Neuronal stem cell (in vitro differentiated cells): ENCODE measurements around the gene SLC7A10.

Experiments used
- DNase-seq: peaks from one replicate; pipeline ENCODE4 v3.0.0-alpha.2; 2013; ENCODE audit warnings: low spot score
- H2AFZ ChIP-seq: one replicate; pipeline ENCODE4 v1.6.1; 2013; ENCODE audit warnings: mild to moderate bottlenecking, low read length, inconsistent platforms
- H2AK5ac ChIP-seq: 2 replicates; pipeline ENCODE4 v1.6.1; 2013; ENCODE audit warnings: low read depth, mild to moderate bottlenecking, inconsistent platforms, low read length, moderate library complexity, mixed read lengths
- H2BK120ac ChIP-seq: 2 replicates; pipeline ENCODE4 v1.6.1; 2013; ENCODE audit warnings: low read depth, mild to moderate bottlenecking, inconsistent platforms, low read length, moderate library complexity, mixed read lengths
- H2BK12ac ChIP-seq: one replicate; pipeline ENCODE4 v1.6.1; 2013; ENCODE audit warnings: low read length, inconsistent platforms
- H2BK15ac ChIP-seq: 2 replicates; pipeline ENCODE4 v1.6.1; 2013; ENCODE audit warnings: mild to moderate bottlenecking, low read length, inconsistent platforms, mixed read lengths
- H2BK5ac ChIP-seq: one replicate; pipeline ENCODE4 v1.6.1; 2013; ENCODE audit warnings: inconsistent platforms, mild to moderate bottlenecking, low read length, moderate library complexity
- H3K14ac ChIP-seq: one replicate; pipeline ENCODE4 v1.6.1; 2013; ENCODE audit warnings: low read length, inconsistent platforms
- H3K18ac ChIP-seq: 2 replicates; pipeline ENCODE4 v1.6.1; 2013; ENCODE audit warnings: low read length, inconsistent platforms
- H3K23ac ChIP-seq: 2 replicates; pipeline ENCODE4 v1.6.1; 2013; ENCODE audit warnings: low read depth, mild to moderate bottlenecking, mixed read lengths, low read length, inconsistent platforms; ENCODE audit not compliant: poor library complexity
- H3K27ac ChIP-seq: replicated peaks from 3 replicates; pipeline ENCODE4 v1.5.1; 2013; ENCODE audit warnings: low read length, inconsistent platforms
- H3K27me3 ChIP-seq, 3 experiments: 2 replicates each; pipeline ENCODE4 v1.6.1; 2013; ENCODE audit warnings: low read length in 3 of 3, mild to moderate bottlenecking in 2 of 3, inconsistent platforms in 1 of 3, low read depth in 1 of 3, mixed read lengths in 1 of 3, moderate library complexity in 1 of 3; ENCODE audit not compliant: control insufficient read depth in 3 of 3, insufficient read depth in 3 of 3
- H3K36me3 ChIP-seq, 2 donors: replicated peaks in 1 of 2; 2 replicates each; pipeline ENCODE4 v1.6.1; 2013; ENCODE audit warnings: low read length in 2 of 2; ENCODE audit not compliant: control insufficient read depth in 2 of 2, insufficient read depth in 2 of 2
- H3K4ac ChIP-seq: 2 replicates; pipeline ENCODE4 v1.6.1; 2013; ENCODE audit warnings: inconsistent platforms, mild to moderate bottlenecking, low read length, moderate library complexity
- H3K4me1 ChIP-seq, 2 donors: 1 replicate in 1 of 2; 2 replicates in 1 of 2; pipeline ENCODE4 v1.6.1; 2013; ENCODE audit warnings: low read length in 2 of 2, low read depth in 1 of 2; ENCODE audit not compliant: control insufficient read depth in 2 of 2, insufficient read depth in 1 of 2
- H3K4me2 ChIP-seq: one replicate; pipeline ENCODE4 v1.6.1; 2013; ENCODE audit warnings: mild to moderate bottlenecking, low read length, inconsistent platforms; ENCODE audit not compliant: insufficient read depth, poor library complexity, severe bottlenecking
- H3K4me3 ChIP-seq, 2 donors: 2 replicates each; pipeline ENCODE4 v1.5.1; 2013; ENCODE audit warnings: low read length in 2 of 2, mild to moderate bottlenecking in 2 of 2, inconsistent platforms in 1 of 2, moderate library complexity in 1 of 2
- H3K79me1 ChIP-seq: one replicate; pipeline ENCODE4 v1.6.1; 2013; ENCODE audit warnings: low read depth, mild to moderate bottlenecking, inconsistent platforms, low read length, moderate library complexity
- H3K9ac ChIP-seq: one replicate; pipeline ENCODE4 v1.6.1; 2013; ENCODE audit warnings: mild to moderate bottlenecking, low read depth, low read length, inconsistent platforms; ENCODE audit not compliant: poor library complexity
- H3K9me3 ChIP-seq, 2 donors: replicated peaks in 1 of 2; 2 replicates each; pipeline versions ENCODE3 to v1.6.1; 2013; ENCODE audit warnings: low read length in 2 of 2, mild to moderate bottlenecking in 2 of 2, inconsistent platforms in 1 of 2, low read depth in 1 of 2, mixed read lengths in 1 of 2, moderate library complexity in 1 of 2; ENCODE audit not compliant: control insufficient read depth in 2 of 2, insufficient read depth in 1 of 2
- H4K8ac ChIP-seq: one replicate; pipeline ENCODE4 v1.6.1; 2013; ENCODE audit warnings: low read depth, mild to moderate bottlenecking, inconsistent platforms, low read length, moderate library complexity
- H4K91ac ChIP-seq: one replicate; pipeline ENCODE4 v1.6.1; 2013; ENCODE audit warnings: low read length, low read depth, mild to moderate bottlenecking, inconsistent platforms; ENCODE audit not compliant: poor library complexity
- WGBS, 2 donors: extraction: QIAGEN DNeasy Blood & Tissue Kit; methylation state at CpG; one replicate each; pipeline ENCODE4 v1.1.7; 2013; ENCODE audit warnings: missing lambda C conversion rate in 2 of 2, mixed read lengths in 1 of 2; ENCODE audit not compliant: insufficient read length in 2 of 2, insufficient replicate concordance in 1 of 2; ENCODE audit errors: extremely low coverage in 2 of 2; 5-methylcytosine and 5-hydroxymethylcytosine counted together

SLC7A10 gene

DNA sequence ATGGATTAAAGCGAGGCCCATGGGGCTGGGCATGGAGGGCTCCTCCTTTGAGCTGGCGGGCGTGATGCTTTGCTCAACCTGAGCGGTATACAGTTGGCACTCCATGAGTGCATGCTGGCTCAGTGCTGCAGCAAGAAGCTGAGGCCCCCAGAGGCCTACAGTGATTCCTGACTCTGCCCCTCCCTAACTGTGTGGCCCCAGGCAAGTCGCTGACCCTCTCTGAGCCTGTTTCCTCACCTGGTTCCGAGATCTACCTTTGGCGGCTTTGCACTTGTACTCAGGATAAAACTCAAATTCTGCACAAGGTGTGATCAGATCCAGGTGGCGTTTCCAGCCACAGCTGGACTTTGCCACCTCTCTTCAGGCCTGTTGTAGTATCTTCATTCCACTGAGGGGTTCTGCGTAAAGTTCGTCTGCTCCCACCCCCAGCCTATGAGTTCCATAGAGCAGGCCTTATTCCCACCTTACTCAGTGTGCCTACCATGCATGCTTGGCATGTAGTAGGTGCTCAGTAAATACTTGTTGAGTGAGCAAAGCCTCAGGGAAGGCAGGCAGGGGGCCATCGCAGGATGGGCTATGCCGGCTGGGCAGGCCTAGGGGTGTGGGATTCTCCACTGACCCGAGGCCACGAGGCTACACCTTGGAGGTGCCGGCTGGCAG, 23.6 kb downstream of the SLC7A10 start:
- Histone ChIP-seq H3K9me3 (peaks cover 0 to 4% of the 10 kb centered on the region in 2 donors), H2AFZ (no peak overlapping the region), H2BK15ac (no peak overlapping the region), H2BK12ac (no peak overlapping the region), H3K27me3 (no peaks in the 10 kb centered on the region), H3K4ac (no peak overlapping the region), H2BK120ac (no peak overlapping the region), H3K9ac (no peak overlapping the region), H3K14ac (no peak overlapping the region), H3K36me3 (peaks cover 42 to 89% of the 10 kb centered on the region in 2 donors), H3K4me2 (no peak overlapping the region), H3K4me3 (peak overlapping the region in 1 of 2 donors; percentile 55), H3K27ac (no peak overlapping the region), H3K18ac (no peak overlapping the region), H2BK5ac (no peak overlapping the region), H3K23ac (no peak overlapping the region), H2AK5ac (no peak overlapping the region), H4K91ac (no peak overlapping the region), H3K79me1 (peaks cover 14% of the 10 kb centered on the region), H3K4me1 (no peaks in the 10 kb centered on the region), H4K8ac (no peak overlapping the region)
- WGBS, 2 donors: no CpG with 5 or more reads among the region's 15 CpGs
- DNase-seq: no peak

DNA sequence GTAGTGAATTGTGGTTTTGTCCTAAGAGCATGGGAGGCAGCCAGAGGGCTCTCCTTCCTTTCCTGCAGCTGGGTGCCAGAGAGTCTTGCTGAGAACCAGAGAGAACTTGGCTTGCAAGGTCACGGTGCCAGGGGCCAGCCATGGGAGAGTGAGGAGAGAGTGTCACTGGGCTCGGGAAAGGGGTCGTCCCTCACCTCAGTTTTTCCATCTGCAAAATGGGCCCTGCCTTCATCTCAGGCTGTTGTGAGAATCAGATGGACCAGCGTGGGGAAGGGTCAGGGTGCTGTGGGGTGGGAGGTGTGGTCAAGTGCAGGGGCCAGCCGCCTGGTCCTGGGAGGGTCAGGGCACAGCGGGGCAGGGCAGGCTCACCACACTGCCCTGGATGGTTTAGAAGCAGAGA, 24.2 kb downstream of the SLC7A10 start:
- H3K4ac ChIP-seq: no peak overlapping the region
- peaks cover 42 to 92% of the 10 kb centered on the region in 2 donors for H3K36me3 ChIP-seq
- H4K8ac ChIP-seq: no peak overlapping the region

DNA sequence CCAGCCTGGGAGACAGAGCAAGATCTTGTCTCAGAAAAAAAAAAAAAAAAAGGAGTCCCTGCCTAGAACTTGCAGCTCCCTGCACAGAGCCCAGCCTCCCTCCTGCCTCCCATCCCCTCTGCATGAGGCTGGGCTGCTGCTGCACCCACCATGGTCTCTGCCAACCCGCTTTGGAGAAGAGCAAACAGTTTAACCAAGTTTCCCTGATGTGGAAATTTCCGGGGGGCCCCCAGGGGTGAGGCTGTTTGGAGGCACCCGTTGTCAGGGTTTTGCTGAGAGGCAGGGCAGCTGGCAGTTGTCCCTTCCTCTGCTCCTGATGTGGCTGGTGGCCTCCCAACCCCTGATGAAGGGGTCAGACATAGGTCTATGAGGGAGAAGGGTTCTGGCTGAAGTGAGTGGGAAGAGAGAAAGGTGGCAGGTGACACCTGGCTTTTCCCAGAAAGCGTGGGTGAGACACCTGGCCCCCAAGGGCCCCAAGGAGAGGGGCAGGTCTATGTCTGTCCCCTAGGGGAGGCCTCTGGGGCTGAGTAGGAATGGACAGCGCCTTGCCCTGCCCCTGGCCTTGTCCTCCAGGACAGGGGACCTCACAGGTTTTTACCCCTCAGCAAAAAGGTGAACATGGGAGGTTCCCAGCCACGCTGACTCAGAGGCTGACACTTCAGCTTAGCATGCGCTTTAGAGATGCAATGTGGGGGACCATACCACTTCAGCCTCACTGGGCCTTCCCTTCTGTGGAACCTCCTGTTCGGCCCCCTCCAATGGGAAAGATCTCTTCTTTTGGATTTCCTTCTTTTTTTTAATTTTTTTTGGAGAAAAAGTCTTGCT, 26.0 kb downstream of the SLC7A10 start:
- Histone ChIP-seq H2AFZ (no peak overlapping the region), H3K4me2 (no peak overlapping the region), H3K36me3 (peaks cover 31 to 79% of the 10 kb centered on the region in 2 donors), H3K79me1 (peaks cover 13% of the 10 kb centered on the region), H3K18ac (no peak overlapping the region), H3K4me1 (peaks cover 3 to 4% of the 10 kb centered on the region in 2 donors), H3K23ac (no peak overlapping the region), H2BK120ac (no peak overlapping the region), H2AK5ac (no peak overlapping the region), H4K8ac (no peak overlapping the region), H3K9ac (no peak overlapping the region), H3K27ac (no peak overlapping the region), H3K4me3 (no peak overlapping the region), H2BK5ac (no peak overlapping the region), H3K9me3 (peaks cover 0 to 4% of the 10 kb centered on the region in 2 donors), H3K14ac (no peak overlapping the region), H2BK15ac (no peak overlapping the region), H3K4ac (no peak overlapping the region), H4K91ac (no peak overlapping the region), H3K27me3 (no peaks in the 10 kb centered on the region), H2BK12ac (no peak overlapping the region)
- DNase-seq: no peak
- no CpG with 5 or more reads among the region's 8 CpGs for WGBS, 2 donors

More for the DNA sequence above, 24.2 kb downstream of the SLC7A10 start:
- no peaks in the 10 kb centered on the region for H3K27me3 ChIP-seq
- no peak overlapping the region for H3K14ac ChIP-seq
- H3K9me3 ChIP-seq: peaks cover 0 to 4% of the 10 kb centered on the region in 2 donors
- no peak overlapping the region for H3K27ac ChIP-seq
- no CpG with 5 or more reads among the region's 6 CpGs for WGBS, 2 donors
- H3K4me2 ChIP-seq: no peak overlapping the region
- H4K91ac ChIP-seq: no peak overlapping the region
- H2BK15ac ChIP-seq: no peak overlapping the region
- H3K9ac ChIP-seq: no peak overlapping the region
- DNase-seq: no peak
- peaks cover 14% of the 10 kb centered on the region for H3K79me1 ChIP-seq
- H3K4me3 ChIP-seq: peak overlapping the region in 1 of 2 donors; percentile 55
- H3K18ac ChIP-seq: no peak overlapping the region
- H2BK5ac ChIP-seq: no peak overlapping the region
- H2BK120ac ChIP-seq: no peak overlapping the region
- H2BK12ac ChIP-seq: no peak overlapping the region
- no peak overlapping the region for H3K23ac ChIP-seq
- no peaks in the 10 kb centered on the region for H3K4me1 ChIP-seq
- no peak overlapping the region for H2AK5ac ChIP-seq
- H2AFZ ChIP-seq: no peak overlapping the region

DNA sequence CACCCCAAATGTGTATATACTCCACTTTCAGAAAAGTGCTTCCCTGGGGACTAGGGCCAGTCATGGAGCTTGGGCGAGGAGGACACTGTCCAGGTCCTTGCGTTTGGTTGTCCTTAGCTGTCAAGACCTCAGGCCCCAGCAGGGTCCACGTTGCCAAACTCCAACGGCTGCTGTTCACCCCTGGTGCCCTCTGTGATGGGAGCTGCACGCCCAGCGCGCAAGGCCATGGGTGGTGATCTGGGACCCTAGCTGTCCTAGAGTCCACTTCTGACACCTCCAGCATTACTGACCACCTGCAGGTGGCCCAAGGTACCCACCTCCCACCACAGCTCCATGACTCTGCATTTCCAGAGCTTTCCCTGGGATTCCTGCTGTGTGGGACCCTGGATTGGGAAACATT, 27.5 kb downstream of the SLC7A10 start:
- H3K79me1 ChIP-seq: peaks cover 10% of the 10 kb centered on the region
- H3K27ac ChIP-seq: no peak overlapping the region
- peaks cover 3 to 8% of the 10 kb centered on the region in 2 donors for H3K4me1 ChIP-seq
- no peak overlapping the region for H3K18ac ChIP-seq
- no peak overlapping the region for H2AFZ ChIP-seq
- H3K4me3 ChIP-seq: no peak overlapping the region
- no CpG with 5 or more reads among the region's 7 CpGs for WGBS, 2 donors
- H2BK5ac ChIP-seq: no peak overlapping the region
- no peak overlapping the region for H3K4me2 ChIP-seq
- H2AK5ac ChIP-seq: no peak overlapping the region
- peaks cover 26 to 64% of the 10 kb centered on the region in 2 donors for H3K36me3 ChIP-seq
- no peaks in the 10 kb centered on the region for H3K27me3 ChIP-seq
- no peak overlapping the region for H3K4ac ChIP-seq
- H3K9ac ChIP-seq: no peak overlapping the region
- no peak overlapping the region for H2BK12ac ChIP-seq
- DNase-seq: no peak
- H2BK15ac ChIP-seq: no peak overlapping the region
- H4K91ac ChIP-seq: no peak overlapping the region
- peaks cover 0 to 4% of the 10 kb centered on the region in 2 donors for H3K9me3 ChIP-seq
- no peak overlapping the region for H3K23ac ChIP-seq
- H2BK120ac ChIP-seq: no peak overlapping the region
- H3K14ac ChIP-seq: no peak overlapping the region
- H4K8ac ChIP-seq: no peak overlapping the region
